ENCODE measurements around the gene IQCM. TPM values are rescaled to one million over a fixed set of nuclear protein-coding genes. Genes with fewer than 3 reads are reported as not detected.

Gene IQCM
- total and polyA plus RNA-seq, 11 donors: not detected

GRCh38 chr4:149589826-149590225, 225.8 kb downstream of the IQCM start:
- 85 to 99% (median 92%) methylated on average over 1 of the region's 1 CpG for WGBS, 4 donors

GRCh38 chr4:149584722-149585121, 230.9 kb downstream of the IQCM start:
- Histone ChIP-seq H3K27me3 (no peaks in the 10 kb centered on the region), H3K4me1 (no peaks in the 10 kb centered on the region), H3K9me3 (peaks cover 0 to 33% (median 7%) of the 10 kb centered on the region in 12 donors), H3K4me3 (no peak overlapping the region), H3K27ac (no peak overlapping the region), H3K36me3 (no peaks in the 10 kb centered on the region)
- TF ChIP-seq CTCF (IDR thresholded peaks at IDR 0.05): no peak
- TF ChIP-seq POLR2A (IDR thresholded peaks at IDR 0.05): no peak
- DNase-seq (no peak), ATAC-seq (no peak)
- intact Hi-C loops (cut with DNase I): no loop called here
- 91 to 93% (median 91%) methylated on average over 1 of the region's 1 CpG for WGBS, 4 donors

More at GRCh38 chr4:149589826-149590225, 225.8 kb downstream of the IQCM start:
- no peaks in the 10 kb centered on the region for H3K36me3 ChIP-seq
- TF ChIP-seq POLR2A (IDR thresholded peaks at IDR 0.05): no peak
- TF ChIP-seq CTCF (IDR thresholded peaks at IDR 0.05): no peak
- H3K27ac ChIP-seq: no peak overlapping the region
- H3K4me1 ChIP-seq: no peaks in the 10 kb centered on the region
- no peak overlapping the region for H3K4me3 ChIP-seq
- intact Hi-C loops (cut with DNase I): no loop called here
- DNase-seq: no peak
- H3K27me3 ChIP-seq: no peaks in the 10 kb centered on the region
- no peak for ATAC-seq
- peaks cover 0 to 39% (median 7%) of the 10 kb centered on the region in 12 donors for H3K9me3 ChIP-seq

DNA sequence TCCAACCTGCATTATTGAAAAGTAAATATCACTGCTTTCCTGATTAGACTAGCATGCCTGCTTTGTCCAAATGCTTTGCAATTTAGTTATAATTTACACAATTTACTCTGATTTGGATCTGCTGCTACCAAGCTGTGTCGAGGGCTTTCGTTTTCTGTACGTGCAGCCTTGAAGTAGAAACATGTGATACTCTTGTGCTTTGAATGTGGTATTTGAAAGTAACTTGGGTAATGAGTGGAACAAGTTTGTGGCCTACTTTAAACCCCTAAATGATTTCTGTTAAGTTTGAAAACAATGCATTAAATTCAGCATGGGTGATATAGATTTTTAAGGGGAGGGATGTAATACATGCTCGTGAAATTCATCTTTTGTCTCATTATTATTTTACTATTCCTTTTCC, 240.7 kb downstream of the IQCM start:
- ATAC-seq (no peak), DNase-seq (no peak)
- H3K27me3 ChIP-seq: no peaks in the 10 kb centered on the region
- TF ChIP-seq CTCF (IDR thresholded peaks at IDR 0.05): no peak
- TF ChIP-seq POLR2A (IDR thresholded peaks at IDR 0.05): no peak
- H3K9me3 ChIP-seq: peaks cover 0 to 6% (median 0%) of the 10 kb centered on the region in 12 donors
- H3K27ac ChIP-seq: no peak overlapping the region
- 65 to 75% (median 68%) methylated on average over 4 of the region's 4 CpGs for WGBS, 4 donors
- H3K4me3 ChIP-seq: no peak overlapping the region
- H3K36me3 ChIP-seq: no peaks in the 10 kb centered on the region
- intact Hi-C loops (cut with DNase I): no loop called here
- no peaks in the 10 kb centered on the region for H3K4me1 ChIP-seq

DNA sequence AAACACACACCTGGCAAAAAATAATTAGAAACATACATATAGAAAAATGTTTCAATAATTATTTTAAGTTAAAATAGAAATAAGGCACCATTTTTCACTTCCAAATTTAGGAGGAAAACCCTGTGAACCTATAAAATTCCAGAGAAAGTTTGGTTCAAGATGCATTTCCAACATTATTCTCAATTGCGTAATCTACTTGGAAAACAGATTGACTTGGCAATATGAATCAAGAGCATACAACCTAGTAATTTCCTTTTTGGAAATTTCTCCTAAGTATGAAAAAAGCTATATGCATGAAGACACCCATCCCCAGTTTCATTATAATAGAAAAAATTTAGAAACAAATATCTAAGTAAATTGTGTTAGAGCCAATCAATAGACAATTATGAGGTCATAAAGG, 242.9 kb downstream of the IQCM start:
- intact Hi-C loops (cut with DNase I): no loop called here
- TF ChIP-seq POLR2A (IDR thresholded peaks at IDR 0.05) (no peak), CTCF (IDR thresholded peaks at IDR 0.05) (no peak)
- H3K27ac ChIP-seq: no peak overlapping the region
- WGBS, 4 donors: 84 to 95% (median 89%) methylated on average over 1 of the region's 1 CpG
- no peaks in the 10 kb centered on the region for H3K27me3 ChIP-seq
- DNase-seq (no peak), ATAC-seq (no peak)
- no peaks in the 10 kb centered on the region for H3K36me3 ChIP-seq
- no peaks in the 10 kb centered on the region for H3K4me1 ChIP-seq
- no peak overlapping the region for H3K4me3 ChIP-seq
- peaks cover 0 to 6% (median 0%) of the 10 kb centered on the region in 12 donors for H3K9me3 ChIP-seq

Data from heart left ventricle (tissue), 16 donors.